HG02981 (cell line): ENCODE measurements around the gene FOXN1.

Experiments
- ATAC-seq: cut with Tn5 transposase; IDR thresholded peaks from one replicate; pipeline ENCODE4 v1.9.1; 2021; ENCODE audit warnings: mild to moderate bottlenecking, moderate library complexity; ENCODE audit not compliant: unreplicated experiment

The FOXN1 gene

DNA sequence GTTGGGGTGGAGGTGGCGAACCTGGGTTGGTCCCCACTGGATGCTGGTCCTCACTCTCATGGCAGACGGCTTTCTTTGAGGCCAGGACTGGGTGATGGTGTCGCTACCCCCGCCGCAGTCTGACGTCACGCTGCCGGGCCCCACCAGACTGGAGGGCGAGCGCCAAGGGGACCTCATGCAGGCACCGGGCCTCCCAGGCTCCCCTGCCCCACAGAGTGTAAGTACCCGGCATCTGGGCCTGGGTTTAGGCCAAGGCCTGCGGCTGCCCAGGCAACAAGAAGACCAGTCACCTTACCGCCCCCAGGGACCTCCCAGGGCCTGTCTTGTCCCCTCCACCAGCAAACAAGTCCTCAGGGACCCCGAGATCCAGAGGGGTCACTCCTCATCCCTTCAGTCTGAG lies 17.7 kb downstream of the FOXN1 start:
- ATAC-seq: no peak

GRCh38 chr17:28524476-28525424 lies 18.6 kb downstream of the FOXN1 start:
- ATAC-seq: no peak

GRCh38 chr17:28526381-28526780 lies 20.2 kb downstream of the FOXN1 start:
- ATAC-seq: no peak

DNA sequence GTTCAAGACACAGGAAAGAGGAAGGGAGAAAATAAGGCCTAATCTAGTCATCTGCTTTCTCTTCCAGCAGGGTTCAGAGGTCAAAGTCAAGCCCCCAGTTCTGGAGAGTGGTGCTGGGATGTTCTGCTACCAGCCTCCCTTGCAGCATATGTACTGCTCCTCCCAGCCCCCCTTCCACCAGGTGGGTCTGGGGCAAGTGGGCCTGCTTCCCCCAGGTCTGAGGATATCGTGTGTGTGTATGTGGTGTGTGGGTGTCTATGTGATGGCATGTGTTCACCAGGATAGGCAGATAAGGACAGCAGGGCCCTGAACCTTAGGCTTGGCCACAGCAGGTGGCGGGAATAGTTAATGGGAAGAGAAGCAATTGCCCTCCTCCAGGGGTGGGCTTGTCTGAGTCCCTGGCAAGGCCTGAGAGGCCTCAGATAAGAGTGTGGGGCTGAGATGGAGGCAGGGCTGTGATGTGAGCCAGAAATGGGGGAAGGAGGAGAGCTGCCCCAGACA lies 21.1 kb downstream of the FOXN1 start:
- ATAC-seq: no peak

DNA sequence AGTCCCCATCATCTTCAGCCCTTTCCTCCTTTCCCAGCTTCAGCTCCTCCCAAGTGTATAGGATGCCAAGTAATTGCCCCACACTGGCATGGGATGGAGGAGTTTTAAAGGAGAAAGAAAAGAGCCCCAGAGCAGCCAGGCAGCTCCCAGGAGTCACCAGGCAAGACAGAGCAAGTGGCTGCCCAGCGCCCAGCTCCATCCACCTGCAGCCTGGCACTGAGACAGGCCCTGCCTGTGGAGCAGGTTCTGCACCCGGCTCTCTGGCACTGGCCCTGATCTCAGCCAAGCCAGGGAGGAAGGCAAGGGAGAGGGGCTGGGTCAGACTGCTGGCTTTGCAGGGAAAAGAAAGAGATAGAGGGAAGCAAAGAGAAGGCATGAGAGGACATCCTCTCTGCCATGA lies 21.7 kb downstream of the FOXN1 start:
- no peak for ATAC-seq

- ATAC-seq: no peak
Observed at GRCh38 chr17:28528327-28529012, 22.3 kb downstream of the FOXN1 start.

GRCh38 chr17:28529013-28529400 lies 22.9 kb downstream of the FOXN1 start:
- ATAC-seq: no peak

DNA sequence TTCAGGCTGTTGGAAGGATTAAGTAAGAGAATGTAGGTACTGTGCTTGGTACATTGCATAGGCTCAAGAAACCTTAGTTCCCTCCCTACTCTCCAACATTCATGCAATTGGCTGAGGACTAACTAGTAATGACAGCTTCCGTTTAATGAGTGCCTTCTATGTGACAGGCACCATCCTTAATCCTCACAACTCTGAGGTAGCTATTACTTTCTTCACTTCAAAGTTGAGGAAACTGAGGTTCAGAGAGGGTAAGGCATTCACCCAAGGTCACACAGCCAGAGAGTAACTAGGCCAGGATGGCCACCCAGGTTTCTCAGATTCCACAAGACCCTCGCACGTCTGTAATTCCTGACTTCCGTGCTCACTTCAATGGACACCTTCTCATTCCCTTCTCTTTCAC lies 24.1 kb downstream of the FOXN1 start:
- no peak for ATAC-seq

DNA sequence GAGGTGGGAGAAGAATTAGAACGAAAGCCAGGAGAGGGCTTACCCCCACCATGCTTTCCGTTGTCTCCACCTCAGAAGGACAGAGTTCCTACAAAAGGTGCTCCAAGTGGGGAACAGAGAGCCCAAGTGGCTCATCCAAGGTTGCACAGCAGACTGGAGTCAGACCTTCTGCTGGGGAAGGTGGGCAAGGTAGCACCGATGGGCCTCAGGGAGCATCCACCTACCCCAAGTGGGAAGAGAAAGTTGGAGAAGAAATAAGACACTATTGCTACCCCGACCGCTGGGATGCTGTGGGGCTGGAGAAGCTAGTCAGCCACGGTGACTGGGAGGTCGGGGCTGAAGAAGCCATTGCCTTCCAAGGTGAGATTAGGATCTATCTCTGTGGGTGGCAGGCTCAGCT lies 24.8 kb downstream of the FOXN1 start:
- ATAC-seq: no peak

DNA sequence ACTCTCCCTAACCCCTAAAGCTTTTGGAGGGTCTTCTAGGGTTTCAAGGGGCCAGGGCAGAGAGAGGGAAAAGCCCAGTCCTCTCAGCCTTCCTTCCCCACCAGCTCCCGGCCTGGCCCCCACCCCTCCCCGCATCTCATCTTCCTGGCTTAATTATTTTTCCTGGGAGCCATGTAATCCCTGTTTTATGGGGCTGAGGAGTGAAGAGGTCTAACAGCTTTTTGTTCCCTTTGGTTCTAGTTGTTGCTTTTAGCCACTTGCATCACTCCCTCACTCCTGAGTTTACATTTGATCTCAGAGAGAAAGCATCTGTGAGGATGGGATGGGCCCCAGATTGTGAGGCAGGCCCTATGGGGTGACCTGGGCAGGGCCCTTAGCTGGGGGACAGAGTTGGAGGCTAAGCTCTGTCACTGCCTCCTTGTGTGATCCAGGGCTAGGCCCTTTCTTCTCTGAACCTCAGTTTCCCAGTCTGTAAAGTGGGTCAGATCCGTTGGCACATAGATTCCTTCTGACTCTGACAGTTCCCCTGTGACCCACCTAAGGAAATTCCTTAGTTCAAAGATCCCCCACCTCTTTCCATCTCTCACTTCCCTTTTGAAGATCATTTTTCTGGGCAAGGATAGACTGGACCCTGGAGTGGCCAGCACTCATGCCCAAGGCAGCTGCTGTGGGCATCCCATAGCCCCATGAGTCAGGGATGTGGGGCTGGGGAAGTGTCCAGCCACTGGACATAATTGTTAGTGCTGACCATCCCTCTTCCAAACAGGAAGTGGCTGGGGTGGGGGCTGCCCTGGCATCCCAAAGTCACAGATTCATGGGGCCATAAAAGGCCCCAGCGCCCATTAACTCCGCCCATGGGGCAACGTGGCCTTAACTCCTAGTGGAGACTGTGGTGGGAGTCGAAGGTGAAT lies 26.2 kb downstream of the FOXN1 start:
- ATAC-seq: no peak

DNA sequence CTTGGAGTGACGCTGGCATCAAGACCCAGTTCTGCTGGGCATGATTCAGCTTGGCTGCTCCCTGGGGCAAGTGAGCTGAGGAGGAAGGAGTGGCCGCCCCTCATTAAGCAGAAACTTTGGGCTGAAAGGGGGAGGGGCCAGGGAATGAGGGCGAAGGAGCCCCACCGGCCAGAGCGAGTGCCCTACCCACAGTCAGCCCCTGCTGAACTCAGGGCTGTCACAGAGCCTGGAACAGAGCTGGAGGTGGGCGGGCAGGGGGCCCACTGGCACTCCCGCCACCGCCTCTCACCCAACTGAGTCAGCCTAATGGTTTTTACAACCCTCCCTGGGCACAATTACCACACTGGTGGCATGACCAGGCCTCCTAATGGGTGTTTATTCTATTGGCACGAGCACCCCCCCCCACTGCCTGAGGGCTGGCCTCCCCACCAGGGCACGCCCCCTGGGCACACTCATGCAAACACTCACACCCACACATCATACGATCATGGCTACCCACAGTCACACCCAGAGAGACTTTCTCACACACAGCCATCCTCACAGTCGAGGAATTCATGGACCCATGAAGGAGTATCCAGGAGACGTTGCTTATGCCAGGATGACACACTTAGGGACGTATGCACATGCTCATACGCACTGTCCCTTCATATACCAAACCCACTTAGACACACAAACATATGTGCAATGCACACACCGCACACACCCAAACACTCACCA lies 27.1 kb downstream of the FOXN1 start:
- no peak for ATAC-seq

DNA sequence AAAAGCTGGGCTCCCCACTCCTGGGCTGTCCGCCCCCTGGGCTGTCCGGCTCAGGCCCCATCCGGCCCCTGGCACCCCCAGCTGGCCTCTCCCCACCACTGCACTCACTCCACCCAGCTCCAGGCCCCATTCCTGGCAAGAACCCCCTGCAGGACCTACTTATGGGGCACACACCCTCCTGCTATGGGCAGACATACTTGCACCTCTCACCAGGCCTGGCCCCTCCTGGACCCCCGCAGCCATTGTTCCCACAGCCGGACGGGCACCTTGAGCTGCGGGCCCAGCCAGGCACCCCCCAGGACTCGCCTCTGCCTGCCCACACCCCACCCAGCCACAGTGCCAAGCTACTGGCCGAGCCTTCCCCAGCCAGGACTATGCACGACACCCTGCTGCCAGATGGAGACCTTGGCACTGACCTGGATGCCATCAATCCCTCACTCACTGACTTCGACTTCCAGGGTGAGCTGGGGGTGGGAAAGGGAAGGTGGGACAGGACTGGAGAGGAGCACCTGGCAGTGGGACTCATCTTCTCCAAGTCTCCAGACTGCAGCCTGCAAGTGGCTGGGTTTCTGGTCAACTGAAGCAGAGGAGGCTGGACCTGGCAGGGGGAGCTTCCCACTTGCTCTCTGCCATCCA lies 28.7 kb downstream of the FOXN1 start:
- ATAC-seq: no peak

DNA sequence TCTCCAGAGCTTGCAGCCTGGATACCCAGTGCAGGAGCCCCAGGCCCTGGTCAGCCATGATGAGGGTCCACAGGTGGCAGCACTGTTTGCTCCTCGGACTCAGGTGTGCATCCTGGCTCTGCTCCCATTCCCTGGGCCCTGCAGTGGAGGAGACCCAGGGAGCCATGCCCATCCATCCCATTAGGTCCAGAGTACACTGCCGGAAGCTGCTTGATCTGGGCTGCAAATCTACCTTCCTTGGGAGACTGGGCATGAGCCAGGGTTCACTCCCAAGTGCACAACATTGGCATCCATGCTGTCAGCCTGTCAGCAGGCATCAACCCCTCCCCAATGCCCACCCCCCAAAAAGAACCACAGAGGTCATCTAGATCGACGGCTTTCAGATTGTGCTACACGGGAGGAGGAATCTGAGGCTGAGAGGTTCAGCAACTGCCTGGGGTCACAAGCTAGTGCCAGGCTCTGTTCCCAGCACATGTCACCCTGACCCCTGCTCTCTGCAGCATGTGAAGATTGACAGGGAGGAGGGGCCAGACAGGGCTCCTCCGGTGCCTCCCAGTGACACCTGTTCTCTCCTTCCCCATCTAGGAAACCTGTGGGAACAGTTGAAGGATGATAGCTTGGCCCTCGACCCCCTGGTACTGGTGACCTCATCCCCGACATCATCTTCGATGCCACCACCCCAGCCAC lies 30.5 kb downstream of the FOXN1 start:
- no peak for ATAC-seq

- ATAC-seq: no peak
Observed at GRCh38 chr17:28537219-28537610, 31.1 kb downstream of the FOXN1 start.

- ATAC-seq: no peak
Observed at GRCh38 chr17:28538296-28538895, 32.2 kb downstream of the FOXN1 start.

DNA sequence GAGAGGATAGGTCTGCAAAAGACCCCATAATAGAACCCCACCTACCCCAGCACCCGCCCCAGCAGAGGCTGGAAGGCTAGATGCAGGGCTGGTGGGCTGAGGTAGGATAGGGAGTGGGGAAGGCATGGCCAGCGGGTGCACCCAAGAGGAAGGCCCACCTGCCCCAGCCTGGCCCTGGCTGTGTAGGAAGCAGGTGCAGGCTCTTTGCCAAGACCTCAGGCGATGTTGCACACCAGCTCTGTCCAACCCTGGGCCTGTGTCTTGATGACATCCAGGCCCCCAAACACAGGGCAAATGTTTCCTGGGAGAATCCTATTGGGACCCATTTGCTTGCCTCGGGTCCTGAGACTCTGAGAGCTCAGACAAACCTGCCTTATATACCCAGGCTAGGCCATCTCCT lies 34.1 kb downstream of the FOXN1 start:
- ATAC-seq: no peak

- ATAC-seq: no peak
Observed at GRCh38 chr17:28541439-28541838, 35.3 kb downstream of the FOXN1 start.

DNA sequence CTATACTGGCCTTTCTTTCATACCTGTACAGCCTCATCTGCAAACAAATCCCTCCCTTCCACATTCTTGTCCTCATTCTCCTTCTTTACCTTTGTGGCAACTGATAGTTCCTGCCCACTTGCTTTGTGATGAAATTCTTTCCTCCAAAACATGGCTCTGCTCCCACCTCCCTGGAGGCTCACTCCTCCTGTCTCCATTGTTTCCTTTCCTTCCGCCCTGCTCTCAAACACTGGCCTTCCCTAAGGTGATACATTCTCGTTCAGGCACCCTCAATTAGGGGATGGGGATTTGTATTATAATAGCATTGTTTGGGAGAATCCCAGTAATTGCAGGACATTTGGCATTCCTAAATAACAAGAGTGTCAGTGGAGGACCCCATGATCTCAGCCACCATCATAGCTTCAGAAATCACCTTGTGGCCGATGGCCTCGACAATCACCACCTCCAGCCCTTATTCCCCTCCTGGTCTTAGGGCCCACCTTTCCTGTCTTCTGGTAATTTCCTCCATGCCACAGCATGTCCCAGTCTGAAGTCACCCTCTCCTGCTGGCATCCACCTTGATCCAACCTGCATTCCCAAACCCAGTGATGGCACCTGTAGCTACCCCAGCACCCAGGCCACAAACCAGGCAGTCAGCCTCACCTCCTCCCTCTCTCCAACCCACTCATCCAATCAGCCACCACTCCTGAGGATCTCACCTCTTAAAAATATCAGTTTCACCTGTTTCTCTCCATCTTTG lies 38.4 kb downstream of the FOXN1 start:
- no peak for ATAC-seq
